DND-41 (cell line): ENCODE measurements around the gene KLHL12.
A peak's percentile ranks its signal among the peaks of the same experiment; 100 is the strongest.

Source experiments
- ATAC-seq: fragments of 200-7000 bp; cut with Tn5 transposase; 3 replicates; pipeline ENCODE4 v1.9.1; 2021; ENCODE audit warnings: low read depth; ENCODE audit not compliant: insufficient read depth
- DNase-seq: peaks from one replicate; pipeline ENCODE4 v3.0.0-alpha.2; 2020
- H2AFZ ChIP-seq: 2 replicates; pipeline ENCODE4 v1.6.0; 2012; ENCODE audit warnings: low read depth, low read length
- H3K27ac ChIP-seq: 2 replicates; pipeline ENCODE4 v1.5.1; 2012; ENCODE audit warnings: low read length, inconsistent platforms
- H3K27me3 ChIP-seq: fragments of 200-600 bp; sonication (generic); 2 replicates; pipeline ENCODE4 v1.6.0; 2012; ENCODE audit warnings: low read length, mild to moderate bottlenecking, inconsistent platforms; ENCODE audit not compliant: insufficient read depth, poor library complexity
- H3K36me3 ChIP-seq: 2 replicates; pipeline ENCODE4 v1.5.1; 2012; ENCODE audit warnings: low read length, inconsistent platforms; ENCODE audit not compliant: insufficient read depth
- H3K4me1 ChIP-seq: 2 replicates; pipeline ENCODE4 v1.5.1; 2012; ENCODE audit warnings: mild to moderate bottlenecking, low read length; ENCODE audit not compliant: insufficient read depth
- H3K4me2 ChIP-seq: 2 replicates; pipeline ENCODE4 v1.6.0; 2012; ENCODE audit warnings: mild to moderate bottlenecking, moderate library complexity, low read length, inconsistent platforms; ENCODE audit not compliant: insufficient read depth
- H3K4me3 ChIP-seq, 2 experiments: fragments of 200-600 bp in 1 of 2; shearing (Covaris generic) in 1 of 2; 2 replicates each; pipeline ENCODE4 v1.5.1; 2012 to 2016; ENCODE audit warnings: inconsistent platforms in 2 of 2, low read length in 2 of 2, mild to moderate bottlenecking in 2 of 2, low read depth in 1 of 2, moderate library complexity in 1 of 2
- H3K79me2 ChIP-seq: 2 replicates; pipeline ENCODE4 v1.6.0; 2012; ENCODE audit warnings: low read length, inconsistent platforms; ENCODE audit not compliant: insufficient read depth
- H3K9ac ChIP-seq: 2 replicates; pipeline ENCODE4 v1.6.0; 2012; ENCODE audit warnings: low read depth, mild to moderate bottlenecking, inconsistent platforms, low read length, moderate library complexity
- H3K9me3 ChIP-seq: 2 replicates; pipeline ENCODE4 v1.5.1; 2012; ENCODE audit warnings: low read length, moderate library complexity, mild to moderate bottlenecking, inconsistent platforms; ENCODE audit not compliant: insufficient read depth, severe bottlenecking
- H4K20me1 ChIP-seq: 2 replicates; pipeline ENCODE4 v1.6.0; 2012; ENCODE audit warnings: low read length; ENCODE audit not compliant: insufficient read depth
- CTCF ChIP-seq: IDR thresholded peaks from 2 replicates; pipeline ENCODE4 v1.5.1; 2012; ENCODE audit warnings: borderline replicate concordance, low read length, moderate library complexity, mild to moderate bottlenecking; ENCODE audit not compliant: poor library complexity, severe bottlenecking; ENCODE audit errors: extremely low read depth
- EZH2 ChIP-seq: IDR thresholded peaks from 3 replicates; pipeline ENCODE4 v1.6.1; 2012; ENCODE audit warnings: borderline replicate concordance, low read depth, mild to moderate bottlenecking, moderate library complexity, low read length, inconsistent platforms; ENCODE audit not compliant: severe bottlenecking

KLHL12 gene

GRCh38 chr1:202972046-202972445 lies 45.0 kb upstream of the KLHL12 start:
- H3K4me3 ChIP-seq, result no peak overlapping the region
- TF ChIP-seq CTCF, result no peak
- no peak for TF ChIP-seq EZH2
- no peaks in the 10 kb centered on the region for H3K9me3 ChIP-seq
- peaks cover 15% of the 10 kb centered on the region for H3K27me3 ChIP-seq
- no peaks in the 10 kb centered on the region for H3K36me3 ChIP-seq
- no peak overlapping the region for H3K9ac ChIP-seq
- no peak overlapping the region for H3K4me2 ChIP-seq
- H3K27ac ChIP-seq, result no peak overlapping the region
- DNase-seq (no peak), ATAC-seq (no peak)
- no peaks in the 10 kb centered on the region for H4K20me1 ChIP-seq
- H3K79me2 ChIP-seq, result no peaks in the 10 kb centered on the region
- H3K4me1 ChIP-seq, result peaks cover 14% of the 10 kb centered on the region
- no peak overlapping the region for H2AFZ ChIP-seq

GRCh38 chr1:202968895-202969295 lies 41.9 kb upstream of the KLHL12 start:
- peaks cover 9% of the 10 kb centered on the region for H3K79me2 ChIP-seq
- no peaks in the 10 kb centered on the region for H3K9me3 ChIP-seq
- peak; percentile 70 for TF ChIP-seq CTCF
- no peak for TF ChIP-seq EZH2
- no peaks in the 10 kb centered on the region for H4K20me1 ChIP-seq
- DNase-seq (peak; percentile 39), ATAC-seq (peak; percentile 57; the same call in 2 of the 3 replicates)
- peaks cover 27% of the 10 kb centered on the region for H3K4me1 ChIP-seq
- H3K36me3 ChIP-seq, result 0 out of 2 replicates have a peak, but pooled peaks cover 5% of the 10 kb centered on the region
- 0 out of 2 replicates have a peak overlapping the region, but pooled peaks have one; percentile 97 for H3K4me2 ChIP-seq
- no peak overlapping the region for H3K9ac ChIP-seq
- H3K27ac ChIP-seq, result no peak overlapping the region
- no peak overlapping the region for H3K4me3 ChIP-seq
- peak overlapping the region; percentile 99 for H2AFZ ChIP-seq
- no peaks in the 10 kb centered on the region for H3K27me3 ChIP-seq

- Histone ChIP-seq H3K9ac (peak overlapping the region; percentile 72), H3K9me3 (no peaks in the 10 kb centered on the region), H3K27me3 (no peaks in the 10 kb centered on the region), H2AFZ (peak overlapping the region; percentile 99), H3K27ac (peak overlapping the region; percentile 79; the same call in 1 of the 2 replicates), H3K36me3 (0 out of 2 replicates have a peak, but pooled peaks cover 5% of the 10 kb centered on the region), H3K79me2 (peaks cover 9% of the 10 kb centered on the region), H3K4me2 (peak overlapping the region; percentile 97), H3K4me3 (peak overlapping the region; percentile 54 to 84; a peak in 3 of 4 replicates), H3K4me1 (peaks cover 27% of the 10 kb centered on the region), H4K20me1 (no peaks in the 10 kb centered on the region)
- DNase-seq, result no peak
- ATAC-seq, result no peak
- TF ChIP-seq EZH2 (no peak), CTCF (no peak)
These were observed 41.3 kb upstream of the KLHL12 start for GRCh38 chr1:202968351-202968750.
